Measurements from ENCODE around the gene TMEM222.

Gene TMEM222

GRCh38 chr1:27353166-27353565, 31.2 kb downstream of the TMEM222 start:
- Mint-ChIP-seq H3K27me3 (no peaks in the 10 kb centered on the region), H3K27ac (no peak overlapping the region), H3K36me3 (peaks cover 2% of the 10 kb centered on the region), H3K9me3 (no peaks in the 10 kb centered on the region), H3K4me3 (no peak overlapping the region), H3K4me1 (peaks cover 14% of the 10 kb centered on the region)
- DNase-seq (ENCODE audit: low spot score in 2 of 2), result no peak
- no peak for ATAC-seq (ENCODE audit: low read depth)

DNA sequence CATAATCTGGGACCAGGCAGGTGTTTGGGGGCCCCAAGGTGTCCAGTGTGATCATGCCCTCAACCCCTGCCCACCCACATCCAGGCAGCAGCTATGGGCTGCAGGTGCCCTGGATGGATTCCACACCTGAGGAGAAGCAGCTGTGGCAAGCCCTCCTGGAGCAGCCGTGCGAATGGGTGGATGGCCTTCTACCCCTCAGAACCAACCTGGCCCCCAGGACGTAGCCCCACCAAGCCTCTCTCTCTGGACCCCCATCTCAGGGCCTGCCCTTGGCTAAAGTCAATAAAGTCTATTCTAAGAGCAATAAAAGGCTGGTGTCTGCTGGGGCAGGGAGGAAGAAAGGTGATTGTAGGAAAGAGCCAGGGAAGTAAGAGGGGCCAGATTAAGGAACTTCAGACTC, 31.7 kb downstream of the TMEM222 start:
- no peak for DNase-seq (ENCODE audit: low spot score in 2 of 2)
- H3K4me1 Mint-ChIP-seq, result peaks cover 14% of the 10 kb centered on the region
- no peak overlapping the region for H3K4me3 Mint-ChIP-seq
- peaks cover 1% of the 10 kb centered on the region for H3K36me3 Mint-ChIP-seq
- no peak for ATAC-seq (ENCODE audit: low read depth)
- no peaks in the 10 kb centered on the region for H3K9me3 Mint-ChIP-seq
- H3K27ac Mint-ChIP-seq, result no peak overlapping the region
- H3K27me3 Mint-ChIP-seq, result no peaks in the 10 kb centered on the region

- H3K27ac Mint-ChIP-seq, result no peak overlapping the region
- H3K36me3 Mint-ChIP-seq, result peaks cover 1% of the 10 kb centered on the region
- peaks cover 29% of the 10 kb centered on the region for H3K4me1 Mint-ChIP-seq
- H3K27me3 Mint-ChIP-seq, result no peaks in the 10 kb centered on the region
- no peak overlapping the region for H3K4me3 Mint-ChIP-seq
- ATAC-seq (ENCODE audit: low read depth) (no peak), DNase-seq (ENCODE audit: low spot score in 2 of 2) (no peak)
- no peaks in the 10 kb centered on the region for H3K9me3 Mint-ChIP-seq
Measured at GRCh38 chr1:27355683-27356082, 33.7 kb downstream of the TMEM222 start.

GRCh38 chr1:27356277-27356618, 34.3 kb downstream of the TMEM222 start:
- Mint-ChIP-seq H3K36me3 (no peaks in the 10 kb centered on the region), H3K4me1 (peaks cover 29% of the 10 kb centered on the region), H3K27ac (peak overlapping the region; percentile 41), H3K27me3 (no peaks in the 10 kb centered on the region), H3K4me3 (peak overlapping the region; percentile 70), H3K9me3 (no peaks in the 10 kb centered on the region)
- ATAC-seq (ENCODE audit: low read depth) (no peak), DNase-seq (ENCODE audit: low spot score in 2 of 2) (no peak)

DNA sequence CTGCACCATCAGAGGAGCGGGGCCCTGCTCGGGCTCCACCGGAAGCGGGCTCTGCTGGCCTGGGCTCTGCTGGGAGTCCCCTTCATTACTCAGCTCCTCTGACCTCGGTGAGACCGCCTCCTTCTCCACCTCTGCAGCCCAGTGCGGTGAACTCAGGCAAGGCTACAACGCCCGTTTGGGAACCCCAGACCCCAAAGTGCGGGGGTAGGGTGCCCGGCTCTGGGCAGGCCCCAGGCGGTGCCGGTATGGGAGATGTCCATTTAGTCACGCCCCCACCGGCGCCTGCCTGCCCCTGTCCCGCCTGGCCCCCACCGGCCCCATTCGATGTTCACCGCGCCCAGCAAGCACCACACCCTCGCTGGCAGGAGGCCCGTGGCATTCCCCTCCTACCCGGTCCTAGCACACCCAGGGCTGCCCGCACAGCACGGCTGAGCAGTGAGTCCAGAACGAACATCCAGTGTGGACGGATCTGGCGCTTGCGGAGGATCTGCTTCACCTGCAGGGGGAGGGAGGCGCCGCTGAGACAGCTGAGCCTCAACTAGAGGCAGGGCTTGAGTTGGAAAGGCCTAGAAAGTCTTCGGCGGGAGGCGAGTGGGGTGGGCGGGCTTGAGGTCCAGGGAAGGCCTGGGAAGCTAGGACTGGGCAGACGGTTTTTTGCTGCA, 34.8 kb downstream of the TMEM222 start:
- DNase-seq (ENCODE audit: low spot score in 2 of 2) (no peak), ATAC-seq (ENCODE audit: low read depth) (peak; percentile 31)
- Mint-ChIP-seq H3K27me3 (no peaks in the 10 kb centered on the region), H3K4me1 (peaks cover 29% of the 10 kb centered on the region), H3K4me3 (peak overlapping the region; percentile 79), H3K9me3 (no peaks in the 10 kb centered on the region), H3K27ac (peak overlapping the region; percentile 41), H3K36me3 (no peaks in the 10 kb centered on the region)

- H3K36me3 Mint-ChIP-seq, result no peaks in the 10 kb centered on the region
- peak; percentile 82 to 83 for DNase-seq (ENCODE audit: low spot score in 2 of 2)
- peak; percentile 72 for ATAC-seq (ENCODE audit: low read depth)
- peak overlapping the region; percentile 41 for H3K27ac Mint-ChIP-seq
- peak overlapping the region; percentile 79 for H3K4me3 Mint-ChIP-seq
- no peaks in the 10 kb centered on the region for H3K27me3 Mint-ChIP-seq
- no peaks in the 10 kb centered on the region for H3K9me3 Mint-ChIP-seq
- H3K4me1 Mint-ChIP-seq, result peaks cover 29% of the 10 kb centered on the region
Measured at GRCh38 chr1:27357281-27358037, 35.5 kb downstream of the TMEM222 start.

DNA sequence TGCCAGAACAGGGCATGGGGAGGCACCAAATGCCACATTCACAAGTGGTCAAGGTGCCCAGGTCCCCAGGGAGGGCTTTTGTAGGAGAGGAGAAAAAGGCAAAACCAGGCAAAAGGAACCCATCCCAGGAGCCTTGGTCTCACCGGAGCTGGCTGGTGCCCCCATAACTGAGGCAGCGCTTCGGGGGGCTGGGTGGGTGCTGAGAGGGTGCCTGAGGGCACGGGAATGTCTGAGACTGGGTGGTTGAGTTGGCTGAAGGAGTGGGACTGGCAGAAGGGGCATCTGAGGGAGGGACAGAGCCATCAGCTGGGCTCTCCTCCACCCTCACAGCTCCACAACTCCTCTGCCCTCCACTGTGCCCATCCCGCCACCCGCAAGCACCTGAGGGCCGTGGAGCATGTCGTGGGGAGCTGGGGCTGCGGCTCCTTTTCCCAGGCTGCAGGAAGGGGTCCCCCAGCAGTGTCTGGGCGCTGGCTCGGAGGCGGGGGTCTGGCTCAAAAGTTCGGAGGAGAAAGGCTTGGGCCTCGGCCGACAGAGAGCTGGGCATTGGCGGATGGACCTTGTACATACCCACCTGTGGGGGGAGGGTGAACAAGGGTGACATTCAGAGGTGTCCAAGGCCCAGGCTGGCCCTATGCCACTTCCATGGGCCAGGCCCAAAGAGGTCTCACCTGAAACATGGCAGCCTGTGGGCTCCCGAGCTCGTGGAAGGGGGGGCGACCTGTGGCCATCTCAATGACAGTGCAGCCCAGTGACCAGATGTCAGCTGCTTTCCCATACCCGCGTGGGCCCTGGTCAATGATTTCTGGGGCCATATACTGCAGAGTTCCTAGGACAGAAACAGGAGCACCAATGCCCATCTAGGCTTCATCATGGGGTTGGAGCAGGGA, 36.3 kb downstream of the TMEM222 start:
- ATAC-seq (ENCODE audit: low read depth), result no peak
- Mint-ChIP-seq H3K27ac (no peak overlapping the region), H3K36me3 (no peaks in the 10 kb centered on the region), H3K4me1 (peaks cover 29% of the 10 kb centered on the region), H3K4me3 (peak overlapping the region; percentile 79), H3K27me3 (no peaks in the 10 kb centered on the region), H3K9me3 (no peaks in the 10 kb centered on the region)
- no peak for DNase-seq (ENCODE audit: low spot score in 2 of 2)

DNA sequence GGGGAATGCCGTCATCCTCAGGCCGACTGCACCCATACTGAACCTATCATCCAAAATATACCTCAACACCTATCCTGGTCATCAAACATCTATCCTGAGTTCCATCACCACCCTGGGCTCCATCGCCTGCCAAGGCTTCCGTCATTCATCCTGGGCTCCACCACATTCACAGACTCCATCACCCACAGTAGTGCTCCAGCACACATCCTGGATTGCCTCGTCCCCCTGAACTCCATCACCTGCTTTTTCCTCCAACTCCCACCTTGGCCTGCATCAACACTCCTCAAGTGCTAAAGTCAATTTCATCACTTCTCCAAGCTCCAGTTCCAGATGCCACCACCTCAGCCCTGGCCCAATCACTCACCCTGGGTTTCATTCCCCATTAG, 37.0 kb downstream of the TMEM222 start:
- ATAC-seq (ENCODE audit: low read depth) (no peak), DNase-seq (ENCODE audit: low spot score in 2 of 2) (no peak)
- H3K27ac Mint-ChIP-seq, result no peak overlapping the region
- no peaks in the 10 kb centered on the region for H3K9me3 Mint-ChIP-seq
- H3K4me1 Mint-ChIP-seq, result peaks cover 29% of the 10 kb centered on the region
- H3K36me3 Mint-ChIP-seq, result no peaks in the 10 kb centered on the region
- no peaks in the 10 kb centered on the region for H3K27me3 Mint-ChIP-seq
- peak overlapping the region; percentile 33 for H3K4me3 Mint-ChIP-seq

DNA sequence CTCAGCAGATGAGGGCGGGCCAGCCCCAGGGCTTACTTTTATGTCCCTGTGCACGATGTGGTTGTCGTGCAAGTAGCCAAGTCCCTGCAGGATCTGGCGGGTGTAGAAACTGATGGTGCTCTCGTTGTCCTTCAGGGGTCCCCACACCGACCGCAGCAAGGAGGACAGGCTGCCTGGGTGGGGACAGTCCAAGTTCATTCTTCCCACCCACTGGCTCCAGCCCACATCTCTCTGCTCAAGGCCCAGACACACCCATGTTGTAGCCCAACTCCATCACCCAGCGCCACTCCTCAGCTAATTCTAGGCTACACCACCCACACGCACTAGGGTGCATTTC, 37.8 kb downstream of the TMEM222 start:
- Mint-ChIP-seq H3K27me3 (no peaks in the 10 kb centered on the region), H3K27ac (peak overlapping the region; percentile 84), H3K4me1 (peaks cover 36% of the 10 kb centered on the region), H3K36me3 (no peaks in the 10 kb centered on the region), H3K9me3 (no peaks in the 10 kb centered on the region), H3K4me3 (peak overlapping the region; percentile 86)
- DNase-seq (ENCODE audit: low spot score in 2 of 2) (no peak), ATAC-seq (ENCODE audit: low read depth) (no peak)

- H3K27ac Mint-ChIP-seq, result peak overlapping the region; percentile 84
- DNase-seq (ENCODE audit: low spot score in 2 of 2) (peak in 1 of 2 donors; percentile 63), ATAC-seq (ENCODE audit: low read depth) (peak; percentile 33)
- peak overlapping the region; percentile 86 for H3K4me3 Mint-ChIP-seq
- no peaks in the 10 kb centered on the region for H3K27me3 Mint-ChIP-seq
- no peaks in the 10 kb centered on the region for H3K36me3 Mint-ChIP-seq
- H3K4me1 Mint-ChIP-seq, result peaks cover 40% of the 10 kb centered on the region
- no peaks in the 10 kb centered on the region for H3K9me3 Mint-ChIP-seq
Measured at GRCh38 chr1:27360159-27361043, 38.4 kb downstream of the TMEM222 start.

DNA sequence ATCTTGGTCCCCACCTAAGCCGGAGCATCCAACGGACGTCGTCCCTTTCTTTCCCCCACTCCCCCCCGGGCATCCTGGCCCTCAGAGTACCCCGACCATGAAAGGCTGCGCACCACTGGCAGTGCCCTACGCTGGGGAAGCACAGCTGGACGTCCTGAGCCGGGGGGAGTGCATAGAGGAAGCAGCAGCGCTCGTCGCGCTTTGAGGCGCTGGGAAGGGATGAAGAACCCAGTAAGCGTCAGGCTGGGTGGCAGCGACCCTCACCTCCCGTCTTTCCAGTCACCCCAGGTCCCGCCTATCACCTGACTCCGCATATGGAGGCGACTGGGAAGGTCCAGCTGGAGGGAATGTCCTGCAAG, 39.1 kb downstream of the TMEM222 start:
- Mint-ChIP-seq H3K4me3 (peak overlapping the region; percentile 86), H3K27ac (peak overlapping the region; percentile 84), H3K9me3 (no peaks in the 10 kb centered on the region), H3K4me1 (peaks cover 41% of the 10 kb centered on the region), H3K36me3 (no peaks in the 10 kb centered on the region), H3K27me3 (no peaks in the 10 kb centered on the region)
- DNase-seq (ENCODE audit: low spot score in 2 of 2), result no peak
- ATAC-seq (ENCODE audit: low read depth), result no peak

GRCh38 chr1:27361553-27361952, 39.6 kb downstream of the TMEM222 start:
- ATAC-seq (ENCODE audit: low read depth) (no peak), DNase-seq (ENCODE audit: low spot score in 2 of 2) (no peak)
- Mint-ChIP-seq H3K27ac (no peak overlapping the region), H3K4me3 (peak overlapping the region; percentile 86), H3K9me3 (no peaks in the 10 kb centered on the region), H3K27me3 (no peaks in the 10 kb centered on the region), H3K36me3 (no peaks in the 10 kb centered on the region), H3K4me1 (peaks cover 40% of the 10 kb centered on the region)

- peak overlapping the region; percentile 48 for H3K27ac Mint-ChIP-seq
- H3K9me3 Mint-ChIP-seq, result no peaks in the 10 kb centered on the region
- no peak for ATAC-seq (ENCODE audit: low read depth)
- no peaks in the 10 kb centered on the region for H3K27me3 Mint-ChIP-seq
- H3K4me3 Mint-ChIP-seq, result peak overlapping the region; percentile 12
- H3K36me3 Mint-ChIP-seq, result no peaks in the 10 kb centered on the region
- peaks cover 37% of the 10 kb centered on the region for H3K4me1 Mint-ChIP-seq
- DNase-seq (ENCODE audit: low spot score in 2 of 2), result no peak
Measured at GRCh38 chr1:27363766-27364695, 42.1 kb downstream of the TMEM222 start.

All from memory B cell (primary cell).